WI38 (cell line): Measurements from ENCODE around the gene FAM186B.

Experiments used
- H3K4me3 ChIP-seq: 2 replicates; pipeline ENCODE4 v1.5.1; 2011; ENCODE audit warnings: low read depth, mild to moderate bottlenecking, control low read depth, low read length
- CTCF ChIP-seq: IDR thresholded peaks from 2 replicates; pipeline ENCODE4 v1.5.1; 2012; ENCODE audit warnings: low read depth, mild to moderate bottlenecking, control low read depth, low read length

The FAM186B gene

GRCh38 chr12:49626169-49626835, 20.9 kb upstream of the FAM186B start:
- H3K4me3 ChIP-seq: no peak overlapping the region
- TF ChIP-seq CTCF: no peak

- TF ChIP-seq CTCF: no peak
- H3K4me3 ChIP-seq: no peak overlapping the region
These were observed 19.6 kb upstream of the FAM186B start for GRCh38 chr12:49624921-49625577.

GRCh38 chr12:49623142-49623904, 17.9 kb upstream of the FAM186B start, which contains the start of gene PRPF40B:
Gene PRPF40B (plus strand): TSS chr12:49623561. CDS start chr12:49623591, 30 bp downstream.
- peak within 1 kb of the TSS; percentile 65 for H3K4me3 ChIP-seq
- TF ChIP-seq CTCF: 0 out of 2 replicates have a peak, but pooled peaks have one; percentile 18

GRCh38 chr12:49622501-49623141, 17.2 kb upstream of the FAM186B start:
- TF ChIP-seq CTCF: no peak
- peak overlapping the region; percentile 65 for H3K4me3 ChIP-seq

- peak overlapping the region; percentile 65 for H3K4me3 ChIP-seq
- TF ChIP-seq CTCF: no peak
These were observed 16.4 kb upstream of the FAM186B start for GRCh38 chr12:49621651-49622500.

- H3K4me3 ChIP-seq: no peak overlapping the region
- no peak for TF ChIP-seq CTCF
These were observed 13.8 kb upstream of the FAM186B start for GRCh38 chr12:49619286-49619685.
